GM15510 (cell line): ENCODE results near the gene NMS.

ENCODE experiments used
- POLR2A ChIP-seq: IDR thresholded peaks from 3 replicates; pipeline ENCODE4 v1.6.1; 2011; ENCODE audit warnings: borderline replicate concordance; ENCODE audit not compliant: insufficient read length; ENCODE audit errors: extremely low read depth

Gene NMS

GRCh38 chr2:100460904-100461530, 9.3 kb upstream of the NMS start:
- TF ChIP-seq POLR2A: no peak

- TF ChIP-seq POLR2A: no peak
Measured at GRCh38 chr2:100470898-100471514, 724 bp downstream of the NMS start.

- TF ChIP-seq POLR2A: no peak
Measured at GRCh38 chr2:100476606-100477005, 6.3 kb downstream of the NMS start.

- no peak for TF ChIP-seq POLR2A
Measured at GRCh38 chr2:100482741-100483140, 12.5 kb downstream of the NMS start.

- no peak for TF ChIP-seq POLR2A
Measured at GRCh38 chr2:100483895-100484294, 13.6 kb downstream of the NMS start.

GRCh38 chr2:100484390-100484789, 14.1 kb downstream of the NMS start:
- no peak for TF ChIP-seq POLR2A

- TF ChIP-seq POLR2A: no peak
Measured at GRCh38 chr2:100485396-100485795, 15.1 kb downstream of the NMS start.

- no peak for TF ChIP-seq POLR2A
Measured at GRCh38 chr2:100494712-100495111, 24.4 kb downstream of the NMS start.

- no peak for TF ChIP-seq POLR2A
Measured at GRCh38 chr2:100502782-100503181, 32.5 kb downstream of the NMS start.

GRCh38 chr2:100504542-100504941, 34.3 kb downstream of the NMS start:
- TF ChIP-seq POLR2A: no peak

GRCh38 chr2:100509066-100509465, 38.8 kb downstream of the NMS start:
- TF ChIP-seq POLR2A: no peak

GRCh38 chr2:100513650-100514049, 43.4 kb downstream of the NMS start:
- TF ChIP-seq POLR2A: no peak

- TF ChIP-seq POLR2A: no peak
Measured at GRCh38 chr2:100517556-100517955, 47.3 kb downstream of the NMS start.

- TF ChIP-seq POLR2A: no peak
Measured at GRCh38 chr2:100518801-100519200, 48.5 kb downstream of the NMS start.

- TF ChIP-seq POLR2A: no peak
Measured at GRCh38 chr2:100520224-100520623, 49.9 kb downstream of the NMS start.

- TF ChIP-seq POLR2A: no peak
Measured at GRCh38 chr2:100522430-100522829, 52.1 kb downstream of the NMS start.

- no peak for TF ChIP-seq POLR2A
Measured at GRCh38 chr2:100524331-100524730, 54.0 kb downstream of the NMS start.

- no peak for TF ChIP-seq POLR2A
Measured at GRCh38 chr2:100526868-100527267, 56.6 kb downstream of the NMS start.
